ENCODE results near the gene ALOX12B.

DNA sequence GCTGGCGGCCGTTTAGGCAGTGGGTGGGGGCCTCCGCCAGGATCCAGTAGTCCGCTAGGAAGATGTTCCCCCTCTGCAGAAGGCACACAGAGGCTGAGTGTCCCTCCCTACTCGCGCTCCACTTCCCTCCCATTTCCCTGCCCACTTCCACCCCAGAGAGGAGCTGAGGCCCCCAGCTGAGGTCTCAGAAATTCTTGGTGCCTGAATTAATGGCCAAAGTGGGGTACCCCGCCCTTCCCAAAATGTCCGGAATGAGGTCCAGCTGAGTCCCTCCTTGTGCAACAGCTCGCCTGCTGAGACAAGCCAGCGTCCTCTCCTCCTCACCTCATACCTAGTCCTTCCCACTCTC, 22.9 kb upstream of the ALOX12B start:
- TF ChIP-seq, protein P1, sequence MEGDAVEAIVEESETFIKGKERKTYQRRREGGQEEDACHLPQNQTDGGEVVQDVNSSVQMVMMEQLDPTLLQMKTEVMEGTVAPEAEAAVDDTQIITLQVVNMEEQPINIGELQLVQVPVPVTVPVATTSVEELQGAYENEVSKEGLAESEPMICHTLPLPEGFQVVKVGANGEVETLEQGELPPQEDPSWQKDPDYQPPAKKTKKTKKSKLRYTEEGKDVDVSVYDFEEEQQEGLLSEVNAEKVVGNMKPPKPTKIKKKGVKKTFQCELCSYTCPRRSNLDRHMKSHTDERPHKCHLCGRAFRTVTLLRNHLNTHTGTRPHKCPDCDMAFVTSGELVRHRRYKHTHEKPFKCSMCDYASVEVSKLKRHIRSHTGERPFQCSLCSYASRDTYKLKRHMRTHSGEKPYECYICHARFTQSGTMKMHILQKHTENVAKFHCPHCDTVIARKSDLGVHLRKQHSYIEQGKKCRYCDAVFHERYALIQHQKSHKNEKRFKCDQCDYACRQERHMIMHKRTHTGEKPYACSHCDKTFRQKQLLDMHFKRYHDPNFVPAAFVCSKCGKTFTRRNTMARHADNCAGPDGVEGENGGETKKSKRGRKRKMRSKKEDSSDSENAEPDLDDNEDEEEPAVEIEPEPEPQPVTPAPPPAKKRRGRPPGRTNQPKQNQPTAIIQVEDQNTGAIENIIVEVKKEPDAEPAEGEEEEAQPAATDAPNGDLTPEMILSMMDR (IDR thresholded peaks at IDR 0.05; ENCODE audit: low read depth, low read length, missing input control), result no peak
- TF ChIP-seq RAD21 (IDR thresholded peaks at IDR 0.05) (no peak), TAF1 (conservative IDR thresholded peaks at IDR 0.05) (no peak), RXRA (IDR thresholded peaks at IDR 0.05) (no peak), GABPA (IDR thresholded peaks at IDR 0.05 in 1 of 2, conservative IDR thresholded peaks at IDR 0.05 in 1 of 2) (no peak), YY1 (IDR thresholded peaks at IDR 0.05) (no peak)
- TF ChIP-seq, protein P2, sequence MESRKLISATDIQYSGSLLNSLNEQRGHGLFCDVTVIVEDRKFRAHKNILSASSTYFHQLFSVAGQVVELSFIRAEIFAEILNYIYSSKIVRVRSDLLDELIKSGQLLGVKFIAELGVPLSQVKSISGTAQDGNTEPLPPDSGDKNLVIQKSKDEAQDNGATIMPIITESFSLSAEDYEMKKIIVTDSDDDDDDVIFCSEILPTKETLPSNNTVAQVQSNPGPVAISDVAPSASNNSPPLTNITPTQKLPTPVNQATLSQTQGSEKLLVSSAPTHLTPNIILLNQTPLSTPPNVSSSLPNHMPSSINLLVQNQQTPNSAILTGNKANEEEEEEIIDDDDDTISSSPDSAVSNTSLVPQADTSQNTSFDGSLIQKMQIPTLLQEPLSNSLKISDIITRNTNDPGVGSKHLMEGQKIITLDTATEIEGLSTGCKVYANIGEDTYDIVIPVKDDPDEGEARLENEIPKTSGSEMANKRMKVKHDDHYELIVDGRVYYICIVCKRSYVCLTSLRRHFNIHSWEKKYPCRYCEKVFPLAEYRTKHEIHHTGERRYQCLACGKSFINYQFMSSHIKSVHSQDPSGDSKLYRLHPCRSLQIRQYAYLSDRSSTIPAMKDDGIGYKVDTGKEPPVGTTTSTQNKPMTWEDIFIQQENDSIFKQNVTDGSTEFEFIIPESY (IDR thresholded peaks at IDR 0.05), result no peak
- TF ChIP-seq, protein P3, sequence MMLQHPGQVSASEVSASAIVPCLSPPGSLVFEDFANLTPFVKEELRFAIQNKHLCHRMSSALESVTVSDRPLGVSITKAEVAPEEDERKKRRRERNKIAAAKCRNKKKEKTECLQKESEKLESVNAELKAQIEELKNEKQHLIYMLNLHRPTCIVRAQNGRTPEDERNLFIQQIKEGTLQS (IDR thresholded peaks at IDR 0.05), result no peak
- TF ChIP-seq, protein P4, sequence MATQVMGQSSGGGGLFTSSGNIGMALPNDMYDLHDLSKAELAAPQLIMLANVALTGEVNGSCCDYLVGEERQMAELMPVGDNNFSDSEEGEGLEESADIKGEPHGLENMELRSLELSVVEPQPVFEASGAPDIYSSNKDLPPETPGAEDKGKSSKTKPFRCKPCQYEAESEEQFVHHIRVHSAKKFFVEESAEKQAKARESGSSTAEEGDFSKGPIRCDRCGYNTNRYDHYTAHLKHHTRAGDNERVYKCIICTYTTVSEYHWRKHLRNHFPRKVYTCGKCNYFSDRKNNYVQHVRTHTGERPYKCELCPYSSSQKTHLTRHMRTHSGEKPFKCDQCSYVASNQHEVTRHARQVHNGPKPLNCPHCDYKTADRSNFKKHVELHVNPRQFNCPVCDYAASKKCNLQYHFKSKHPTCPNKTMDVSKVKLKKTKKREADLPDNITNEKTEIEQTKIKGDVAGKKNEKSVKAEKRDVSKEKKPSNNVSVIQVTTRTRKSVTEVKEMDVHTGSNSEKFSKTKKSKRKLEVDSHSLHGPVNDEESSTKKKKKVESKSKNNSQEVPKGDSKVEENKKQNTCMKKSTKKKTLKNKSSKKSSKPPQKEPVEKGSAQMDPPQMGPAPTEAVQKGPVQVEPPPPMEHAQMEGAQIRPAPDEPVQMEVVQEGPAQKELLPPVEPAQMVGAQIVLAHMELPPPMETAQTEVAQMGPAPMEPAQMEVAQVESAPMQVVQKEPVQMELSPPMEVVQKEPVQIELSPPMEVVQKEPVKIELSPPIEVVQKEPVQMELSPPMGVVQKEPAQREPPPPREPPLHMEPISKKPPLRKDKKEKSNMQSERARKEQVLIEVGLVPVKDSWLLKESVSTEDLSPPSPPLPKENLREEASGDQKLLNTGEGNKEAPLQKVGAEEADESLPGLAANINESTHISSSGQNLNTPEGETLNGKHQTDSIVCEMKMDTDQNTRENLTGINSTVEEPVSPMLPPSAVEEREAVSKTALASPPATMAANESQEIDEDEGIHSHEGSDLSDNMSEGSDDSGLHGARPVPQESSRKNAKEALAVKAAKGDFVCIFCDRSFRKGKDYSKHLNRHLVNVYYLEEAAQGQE (IDR thresholded peaks at IDR 0.05), result no peak

All from liver (tissue), 3 donors.